HG03378 (cell line): ENCODE results near the gene ITPKC.

ENCODE experiments used
- ATAC-seq: cut with Tn5 transposase; IDR thresholded peaks from one replicate; pipeline ENCODE4 v1.9.1; 2021; ENCODE audit warnings: mild to moderate bottlenecking, moderate library complexity; ENCODE audit not compliant: unreplicated experiment

The ITPKC gene

GRCh38 chr19:40739030-40739839 is 22.3 kb downstream of the ITPKC start:
- no peak for ATAC-seq

DNA sequence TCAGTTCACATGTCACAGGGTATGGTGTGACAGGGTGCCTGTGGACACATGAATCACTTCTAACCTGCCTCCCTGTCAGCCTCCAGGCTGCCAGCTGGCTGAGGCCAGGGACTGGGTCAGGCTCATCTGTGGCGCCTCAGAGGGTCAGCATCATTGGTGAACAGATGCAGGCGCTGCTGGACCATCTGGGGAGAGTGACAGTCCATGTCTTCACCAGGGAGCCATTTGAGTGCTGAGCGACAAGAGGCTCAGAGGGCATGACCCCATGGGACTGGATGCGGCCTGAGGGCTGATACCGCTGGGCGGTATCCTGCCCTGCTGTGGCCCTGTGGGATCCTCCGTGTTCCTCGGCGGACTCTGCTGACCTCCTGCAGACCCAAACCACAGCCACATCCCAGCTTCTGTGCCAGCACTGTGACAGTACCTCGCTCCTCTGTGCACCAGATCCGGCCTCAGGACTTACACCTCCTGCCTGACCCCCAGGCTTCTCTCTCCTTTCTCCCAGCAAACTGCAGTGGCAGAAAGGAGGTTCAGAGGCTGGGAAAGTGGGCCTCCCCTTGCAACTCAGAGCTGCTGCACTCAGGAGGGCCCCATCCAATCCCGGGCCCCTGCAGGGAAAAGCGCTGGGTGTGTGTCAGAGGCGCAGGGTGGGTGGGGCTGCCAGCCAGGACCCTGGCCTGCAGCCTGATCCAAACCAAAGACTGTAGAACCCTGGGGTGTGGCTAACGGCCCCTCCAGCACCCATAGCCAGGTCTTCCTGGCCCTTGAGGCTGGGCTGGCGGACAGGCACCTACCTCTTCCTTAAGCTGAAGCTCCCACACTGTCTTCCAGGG is 23.2 kb downstream of the ITPKC start:
- ATAC-seq = no peak

DNA sequence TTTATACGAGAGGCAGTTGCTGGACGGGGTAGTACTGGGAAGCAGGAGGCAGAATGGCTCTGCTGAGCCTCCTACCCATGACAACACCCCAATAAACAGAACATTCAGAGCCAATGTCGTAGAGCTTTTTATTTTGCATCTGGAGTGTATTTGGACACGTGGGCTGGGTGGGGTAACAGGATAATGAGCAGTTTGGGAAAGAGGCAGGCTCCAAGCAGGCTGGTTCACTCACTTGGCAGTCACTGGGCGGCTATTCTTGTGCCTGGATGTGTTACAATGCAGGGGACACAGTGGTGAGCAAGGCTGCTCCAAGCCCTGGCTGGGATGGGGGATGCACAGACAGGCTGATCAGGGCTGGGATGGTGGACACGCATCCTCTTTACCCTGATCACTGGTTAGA is 23.8 kb downstream of the ITPKC start:
- no peak for ATAC-seq

- no peak for ATAC-seq
These were observed 24.8 kb downstream of the ITPKC start for GRCh38 chr19:40741527-40742390.

GRCh38 chr19:40742477-40742876 is 25.6 kb downstream of the ITPKC start:
- no peak for ATAC-seq

DNA sequence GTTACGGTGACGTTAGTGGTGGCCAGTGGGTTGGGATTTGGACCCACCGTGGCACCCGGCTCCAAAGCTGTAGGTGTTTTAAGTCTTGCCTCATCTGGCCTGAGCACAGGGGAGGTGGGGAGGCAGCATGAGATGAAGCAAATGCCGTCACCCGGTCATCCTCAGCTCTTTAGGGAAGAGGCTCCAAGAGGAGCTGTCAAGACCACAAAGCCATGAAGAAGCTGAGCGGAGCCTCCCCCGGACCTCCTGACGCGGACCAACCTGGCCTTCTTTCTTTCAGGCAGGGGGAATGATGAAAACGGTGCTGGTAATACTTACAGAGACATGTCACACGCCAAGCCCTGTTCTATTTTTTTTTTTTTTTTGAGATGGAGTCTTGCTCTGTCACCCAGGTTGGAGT is 26.0 kb downstream of the ITPKC start:
- no peak for ATAC-seq

GRCh38 chr19:40743926-40744325 is 27.0 kb downstream of the ITPKC start:
- ATAC-seq = no peak

DNA sequence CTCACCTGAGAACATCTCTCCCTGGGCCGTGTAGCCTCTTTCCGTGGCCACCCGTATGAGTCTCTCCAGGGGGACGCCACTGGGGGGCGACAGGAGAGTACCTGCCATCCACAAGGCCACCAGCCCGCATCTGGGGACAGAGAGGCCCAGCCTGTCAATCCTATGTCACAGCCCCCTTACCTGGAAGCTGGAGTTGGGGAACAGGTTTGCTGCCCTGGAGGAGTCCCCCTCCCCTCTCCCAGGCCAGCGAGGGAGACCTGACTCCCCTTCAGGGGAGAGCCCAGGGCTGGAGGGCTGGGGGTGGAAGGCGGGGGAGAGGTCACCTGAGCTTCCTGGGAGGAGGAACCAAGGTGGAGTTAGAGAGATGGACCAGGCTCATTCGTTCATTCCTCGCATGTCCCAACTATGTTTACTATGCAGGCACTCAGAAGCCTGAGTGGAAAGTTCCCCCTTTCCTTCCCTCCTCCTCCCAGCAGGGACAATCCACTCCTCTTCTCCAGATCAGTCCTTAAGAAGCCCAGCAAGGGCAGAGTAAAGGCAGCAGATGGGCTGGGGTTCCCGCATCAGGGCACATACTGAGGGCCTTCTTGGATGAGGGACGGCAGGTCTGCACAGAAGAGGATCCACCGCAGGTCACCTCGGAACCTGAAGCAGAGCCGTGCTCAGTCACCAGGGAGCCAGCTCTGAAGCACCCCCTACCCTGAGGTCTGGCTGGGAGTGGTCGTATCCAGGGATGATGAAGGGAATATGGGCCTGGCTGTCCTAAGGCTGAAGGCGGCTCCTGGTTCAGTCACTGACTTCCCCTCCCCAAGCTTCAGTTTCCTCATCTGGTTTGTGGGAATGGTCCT is 27.9 kb downstream of the ITPKC start:
- ATAC-seq = no peak

- no peak for ATAC-seq
These were observed 28.5 kb downstream of the ITPKC start for GRCh38 chr19:40745402-40745780.

DNA sequence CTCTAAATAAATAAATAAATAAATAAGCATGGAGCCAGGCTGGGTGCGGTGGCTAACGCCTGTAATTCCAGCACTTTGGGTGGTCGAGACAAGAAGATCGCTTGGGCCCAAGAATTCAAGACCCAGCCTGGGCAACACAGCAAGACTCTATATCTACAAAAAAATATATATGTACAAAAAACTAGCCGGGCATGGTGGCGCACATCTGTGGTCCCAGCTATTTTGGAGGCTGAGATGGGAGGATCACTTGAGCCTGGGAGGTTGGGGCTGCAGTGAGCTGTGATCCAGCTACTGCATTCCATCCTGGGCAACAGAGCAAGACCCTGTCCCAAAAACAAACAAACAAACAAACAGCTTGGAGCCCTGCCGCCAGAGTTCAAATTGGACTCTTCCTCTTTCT is 30.6 kb downstream of the ITPKC start:
- ATAC-seq = no peak

- ATAC-seq = peak; percentile 77
These were observed 33.4 kb downstream of the ITPKC start, which contains the start of gene ACTMAP for GRCh38 chr19:40750058-40750873. TSS of gene ACTMAP (minus strand) at chr19:40750477. CDS start at chr19:40749803, 674 bp downstream.

DNA sequence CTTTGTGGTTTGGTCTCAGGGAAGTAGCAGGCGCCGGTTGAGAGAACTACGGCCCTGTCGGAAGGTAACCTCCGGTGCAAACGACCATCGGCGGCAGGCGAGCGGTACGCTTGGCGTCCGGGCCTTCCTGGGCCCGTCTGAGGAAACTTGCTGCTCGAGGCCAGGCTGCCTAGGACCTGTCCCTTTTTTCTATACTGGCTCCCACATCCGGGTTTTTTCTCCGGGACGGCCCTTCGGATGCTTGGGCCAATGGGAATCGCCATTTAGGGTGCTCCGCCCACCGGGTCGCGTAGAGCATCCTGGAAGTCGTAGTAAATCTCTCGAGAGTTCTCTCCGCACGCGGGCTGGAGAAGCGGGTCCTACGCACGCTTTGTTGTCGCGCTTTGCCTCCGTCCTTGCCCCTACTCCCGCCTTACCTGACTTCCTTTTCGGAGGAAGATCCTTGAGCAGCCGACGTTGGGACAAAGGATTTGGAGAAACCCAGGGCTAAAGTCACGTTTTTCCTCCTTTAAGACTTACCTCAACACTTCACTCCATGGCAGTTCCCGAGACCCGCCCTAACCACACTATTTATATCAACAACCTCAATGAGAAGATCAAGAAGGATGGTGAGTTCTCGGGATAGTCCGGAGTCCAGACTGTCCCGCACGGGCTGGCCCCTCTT is 34.1 kb downstream of the ITPKC start, which contains the start of gene SNRPA:
TSS of gene SNRPA (plus strand) at position 330 of the 664 bp plus-strand sequence. CDS start at position 536, 206 bp downstream.
- ATAC-seq = peak; percentile 52

DNA sequence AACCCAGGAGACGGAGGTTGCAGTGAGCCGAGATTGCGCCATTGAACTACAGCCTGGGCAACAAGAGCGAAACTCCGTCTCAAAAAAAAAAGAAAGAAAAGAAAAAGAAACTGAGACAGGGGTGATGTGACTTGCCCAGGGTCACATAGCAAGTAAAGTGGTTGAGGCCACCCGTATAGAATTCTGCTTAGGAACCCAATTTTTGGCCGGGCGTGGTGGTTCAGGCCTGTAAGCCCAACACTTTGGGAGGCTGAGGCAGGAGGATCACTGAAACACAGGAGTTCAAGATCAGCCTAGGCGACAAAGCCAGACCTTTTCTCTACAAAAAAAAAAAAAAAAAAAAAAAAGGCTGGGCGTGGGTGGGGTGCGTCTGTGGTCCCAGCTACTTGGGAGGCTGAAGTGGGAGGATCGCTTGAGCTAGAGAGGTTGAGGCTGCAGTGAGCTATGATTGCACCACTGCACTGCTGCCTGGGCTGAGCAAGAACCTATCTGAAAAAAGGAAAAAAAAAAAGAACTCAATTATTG is 35.4 kb downstream of the ITPKC start:
- no peak for ATAC-seq

DNA sequence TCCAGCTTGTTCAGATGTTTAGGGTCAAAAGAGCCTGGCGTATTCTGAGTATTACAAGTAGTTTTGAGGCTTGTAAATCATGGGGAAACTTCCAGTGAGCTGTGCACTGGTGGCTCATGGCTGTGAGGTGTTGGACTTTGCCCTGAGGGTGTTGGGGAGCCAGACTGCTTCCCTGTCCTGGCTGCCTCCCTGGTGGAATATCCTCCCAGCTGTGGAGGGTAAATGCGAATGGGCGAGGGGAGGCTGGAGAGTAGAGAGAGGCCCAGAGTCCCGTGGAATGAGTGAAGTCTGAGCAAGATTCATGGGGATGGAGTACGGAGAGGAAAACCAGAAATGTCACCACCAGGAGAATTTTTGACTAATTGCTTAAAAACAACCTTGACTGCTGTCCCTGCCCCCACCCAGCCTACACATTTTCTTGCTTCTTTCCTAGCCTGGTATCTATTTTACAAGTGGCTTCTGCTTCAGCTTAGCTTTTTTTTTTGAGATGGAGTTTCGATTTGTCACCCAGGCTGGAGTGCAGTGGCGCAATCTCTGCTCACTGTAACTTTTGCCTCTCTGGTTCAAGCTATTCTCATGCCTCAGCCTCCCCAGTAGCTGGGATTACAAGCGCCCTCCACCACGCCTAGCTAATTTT is 37.8 kb downstream of the ITPKC start:
- ATAC-seq = no peak

DNA sequence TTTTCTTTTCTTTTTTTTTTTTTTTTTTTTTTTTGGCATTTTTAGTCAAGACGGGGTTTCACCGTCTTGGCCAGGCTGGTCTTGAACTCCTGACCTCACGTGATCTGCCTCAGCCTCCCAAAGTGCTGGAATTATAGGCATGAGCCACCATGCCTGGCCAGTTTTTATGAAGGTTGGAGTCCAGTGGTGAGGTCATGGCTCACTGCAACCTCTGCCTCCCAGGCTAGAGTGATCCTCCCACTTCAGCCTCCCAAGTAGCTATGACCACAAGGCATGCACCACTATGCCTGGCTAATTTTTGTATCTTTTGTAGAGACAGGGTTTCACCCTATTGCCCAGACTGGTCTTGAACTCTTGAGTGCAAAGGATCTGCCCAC is 38.3 kb downstream of the ITPKC start:
- ATAC-seq = no peak

DNA sequence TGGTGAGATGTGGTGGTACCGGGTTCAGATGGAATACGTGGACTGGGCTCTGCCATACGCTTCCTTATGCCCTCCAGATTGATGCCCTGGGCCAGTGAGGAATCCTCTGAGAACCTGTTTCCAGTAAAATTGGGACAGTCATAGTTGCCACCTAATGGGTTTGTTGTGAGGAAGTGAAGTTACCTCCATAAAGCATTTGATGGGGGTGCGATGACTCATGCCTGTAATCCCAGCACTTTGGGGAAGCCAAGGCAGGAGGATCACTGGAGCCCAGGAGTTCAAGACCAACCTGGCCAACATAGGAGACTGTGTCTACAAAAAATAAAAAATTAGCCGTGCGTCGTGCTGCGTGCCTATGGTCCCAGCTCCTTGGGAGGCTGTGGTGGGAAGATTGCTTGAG is 38.9 kb downstream of the ITPKC start:
- no peak for ATAC-seq

- ATAC-seq = no peak
These were observed 39.7 kb downstream of the ITPKC start for GRCh38 chr19:40756502-40757110.

DNA sequence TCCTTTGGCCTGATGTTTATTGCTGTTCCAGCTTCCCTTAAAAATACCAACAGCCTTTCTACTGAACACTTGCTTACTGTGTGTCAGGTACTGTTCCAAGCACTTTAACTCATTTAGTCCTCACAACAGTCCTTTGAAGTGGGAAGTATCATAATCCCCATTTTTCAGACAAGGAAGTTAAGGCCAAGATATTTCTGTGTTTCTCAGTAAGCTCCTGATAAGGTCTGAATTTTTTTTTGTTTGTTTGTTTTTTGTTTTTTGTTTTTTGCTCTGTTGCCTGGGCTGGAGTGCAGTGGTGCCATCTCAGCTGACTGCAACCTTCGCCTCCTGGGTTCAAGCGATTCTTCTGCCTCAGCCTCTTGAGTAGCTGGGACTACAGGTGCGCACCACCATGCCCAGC is 41.6 kb downstream of the ITPKC start:
- ATAC-seq = no peak
